ENCODE data around the gene CPSF4L. TPM values are rescaled to one million over a fixed set of nuclear protein-coding genes. Genes with fewer than 3 reads are reported as not detected.

Gene CPSF4L
- total and polyA plus RNA-seq, 2 of the 13 experiments (the other 11 are each of a cell fraction or from before 2014, with no cell fraction given), result 0.73 to 1.6 TPM

DNA sequence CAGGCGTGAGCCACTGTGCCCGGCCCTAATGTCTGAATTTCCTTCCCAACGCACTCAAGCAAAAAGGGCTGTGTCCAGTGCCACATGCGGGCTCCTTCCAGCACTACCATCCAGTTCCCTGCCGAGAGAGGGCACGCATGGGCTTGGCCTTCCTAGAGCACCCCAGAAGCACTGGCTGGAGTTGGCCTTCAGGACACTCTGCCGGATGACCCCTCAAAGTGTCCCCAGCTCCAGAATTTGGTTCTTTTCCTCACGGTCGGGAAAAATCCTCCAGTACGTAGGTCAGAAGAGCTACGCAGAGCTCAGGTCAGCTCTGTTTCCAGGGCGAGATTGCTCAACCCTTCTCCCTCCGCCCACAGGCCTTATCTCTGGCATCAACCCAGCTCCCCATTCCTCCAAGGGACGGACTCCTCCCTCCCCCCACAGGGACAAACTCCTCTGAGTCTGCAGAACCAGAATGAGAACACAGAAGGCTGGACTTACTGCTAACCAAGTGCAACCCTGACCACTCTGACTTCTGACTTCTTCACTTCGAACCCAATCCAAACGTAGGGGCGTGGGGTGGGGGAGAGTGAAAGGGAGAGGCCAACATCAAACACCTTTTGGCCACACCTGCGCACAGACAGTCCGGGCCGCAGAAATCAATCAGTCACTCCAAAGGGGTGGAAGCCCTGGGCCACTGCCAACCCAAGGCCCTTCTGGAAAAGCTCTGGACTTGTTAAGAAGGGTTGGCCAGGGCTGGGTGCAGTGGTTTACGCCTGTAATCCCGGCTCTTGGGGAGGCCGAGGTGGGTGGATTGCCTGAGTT is 46.5 kb upstream of the CPSF4L start (continued):
- TF ChIP-seq, protein P1, sequence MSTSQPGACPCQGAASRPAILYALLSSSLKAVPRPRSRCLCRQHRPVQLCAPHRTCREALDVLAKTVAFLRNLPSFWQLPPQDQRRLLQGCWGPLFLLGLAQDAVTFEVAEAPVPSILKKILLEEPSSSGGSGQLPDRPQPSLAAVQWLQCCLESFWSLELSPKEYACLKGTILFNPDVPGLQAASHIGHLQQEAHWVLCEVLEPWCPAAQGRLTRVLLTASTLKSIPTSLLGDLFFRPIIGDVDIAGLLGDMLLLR (CRISPR knock-in tag; IDR thresholded peaks at IDR 0.05), result no peak
- TF ChIP-seq HOXA7 (CRISPR knock-in tag; IDR thresholded peaks at IDR 0.05) (no peak), NCOA2 (CRISPR knock-in tag; IDR thresholded peaks at IDR 0.05) (peak; percentile 84), MYNN (CRISPR knock-in tag; IDR thresholded peaks at IDR 0.05; ENCODE audit: low read depth) (no peak), ZNF557 (CRISPR knock-in tag; IDR thresholded peaks at IDR 0.05) (peak; percentile 93; the same call in 1 of the 2 replicates), ZNF788 (CRISPR knock-in tag; IDR thresholded peaks at IDR 0.05; ENCODE audit: borderline replicate concordance) (peak; percentile 91; the same call in 1 of the 2 replicates), ZNF414 (CRISPR knock-in tag; IDR thresholded peaks at IDR 0.05) (no peak; the same call in 1 of the 2 replicates), EP300 (IDR thresholded peaks at IDR 0.05; ENCODE audit: low read depth in 2 of 2, low read length in 2 of 2) (peak; percentile 32 to 64; a peak in 3 of 4 replicates), EP300 (CRISPR knock-in tag; IDR thresholded peaks at IDR 0.05; ENCODE audit: borderline replicate concordance) (peak; percentile 73; the same call in 1 of the 2 replicates), ZNF75D (CRISPR knock-in tag; IDR thresholded peaks at IDR 0.05; ENCODE audit: borderline replicate concordance) (no peak), IKZF4 (CRISPR knock-in tag; IDR thresholded peaks at IDR 0.05; ENCODE audit: borderline replicate concordance, low read depth, not compliant biosample characterization) (no peak), ZFP1 (CRISPR knock-in tag; IDR thresholded peaks at IDR 0.05) (peak; percentile 33; the same call in 1 of the 2 replicates), NFKB2 (CRISPR knock-in tag; IDR thresholded peaks at IDR 0.05; ENCODE audit: borderline replicate concordance) (no peak), BHLHE40 (IDR thresholded peaks at IDR 0.05; ENCODE audit: low read length) (no peak), ZNF780A (CRISPR knock-in tag; IDR thresholded peaks at IDR 0.05) (no peak), ZNF44 (CRISPR knock-in tag; IDR thresholded peaks at IDR 0.05) (no peak), FOSL2 (CRISPR knock-in tag; IDR thresholded peaks at IDR 0.05) (peak; percentile 52), ZFP62 (CRISPR knock-in tag; IDR thresholded peaks at IDR 0.05) (no peak), ZBTB2 (CRISPR knock-in tag; IDR thresholded peaks at IDR 0.05; ENCODE audit: low read depth) (no peak), ZBTB7B (CRISPR knock-in tag; IDR thresholded peaks at IDR 0.05) (peak; percentile 84; the same call in 1 of the 2 replicates), IKZF1 (IDR thresholded peaks at IDR 0.05) (no peak), RCOR2 (CRISPR knock-in tag; IDR thresholded peaks at IDR 0.05) (peak; percentile 49), RBM22 (optimal IDR thresholded peaks at IDR 0.05; ENCODE audit: low read length) (peak; percentile 58), ZNF577 (CRISPR knock-in tag; IDR thresholded peaks at IDR 0.05; ENCODE audit: borderline replicate concordance, low read depth) (no peak), CENPX (CRISPR knock-in tag; IDR thresholded peaks at IDR 0.05) (no peak)
- TF ChIP-seq, protein P2, sequence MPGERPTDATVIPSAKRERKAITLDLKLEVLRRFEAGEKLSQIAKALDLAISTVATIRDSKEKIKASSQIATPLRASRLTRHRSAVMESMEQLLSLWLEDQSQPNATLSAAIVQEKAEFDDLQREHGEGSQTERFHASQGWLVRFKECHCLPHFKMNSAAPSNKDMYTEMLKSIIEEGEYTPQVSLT (CRISPR knock-in tag; IDR thresholded peaks at IDR 0.05; ENCODE audit: borderline replicate concordance, low read depth), result no peak

All from HepG2 (cell line).